Measurements from ENCODE around the gene PLPPR1.

PLPPR1 gene

GRCh38 chr9:101184813-101185278 is 156.3 kb downstream of the PLPPR1 start:
- DNase-seq (ENCODE audit: extremely low read depth, low read depth): no peak
- TF ChIP-seq CTCF (IDR thresholded peaks at IDR 0.05; ENCODE audit: low read depth, low read length, missing control alignments): no peak
- H3K4me3 ChIP-seq (replicated peaks; ENCODE audit: low read depth, low read length): no peak overlapping the region

- TF ChIP-seq CTCF (IDR thresholded peaks at IDR 0.05; ENCODE audit: low read depth, low read length, missing control alignments): no peak
- no peak overlapping the region for H3K4me3 ChIP-seq (replicated peaks; ENCODE audit: low read depth, low read length)
- no peak for DNase-seq (ENCODE audit: extremely low read depth, low read depth)
Measured at GRCh38 chr9:101191723-101192122, 163.2 kb downstream of the PLPPR1 start.

- no peak for DNase-seq (ENCODE audit: extremely low read depth, low read depth)
- H3K4me3 ChIP-seq (replicated peaks; ENCODE audit: low read depth, low read length): no peak overlapping the region
- no peak for TF ChIP-seq CTCF (IDR thresholded peaks at IDR 0.05; ENCODE audit: low read depth, low read length, missing control alignments)
Measured at GRCh38 chr9:101197026-101197425, 168.5 kb downstream of the PLPPR1 start.

GRCh38 chr9:101200852-101201251 is 172.3 kb downstream of the PLPPR1 start:
- no peak overlapping the region for H3K4me3 ChIP-seq (replicated peaks; ENCODE audit: low read depth, low read length)
- DNase-seq (ENCODE audit: extremely low read depth, low read depth): no peak
- TF ChIP-seq CTCF (IDR thresholded peaks at IDR 0.05; ENCODE audit: low read depth, low read length, missing control alignments): no peak

GRCh38 chr9:101201630-101202029 is 173.1 kb downstream of the PLPPR1 start:
- H3K4me3 ChIP-seq (replicated peaks; ENCODE audit: low read depth, low read length): no peak overlapping the region
- DNase-seq (ENCODE audit: extremely low read depth, low read depth): no peak

GRCh38 chr9:101209670-101210069 is 181.1 kb downstream of the PLPPR1 start:
- TF ChIP-seq CTCF (IDR thresholded peaks at IDR 0.05; ENCODE audit: low read depth, low read length, missing control alignments): no peak
- no peak overlapping the region for H3K4me3 ChIP-seq (replicated peaks; ENCODE audit: low read depth, low read length)
- no peak for DNase-seq (ENCODE audit: extremely low read depth, low read depth)

More at GRCh38 chr9:101201630-101202029, 173.1 kb downstream of the PLPPR1 start:
- TF ChIP-seq CTCF (IDR thresholded peaks at IDR 0.05; ENCODE audit: low read depth, low read length, missing control alignments): no peak

- no peak for TF ChIP-seq CTCF (IDR thresholded peaks at IDR 0.05; ENCODE audit: low read depth, low read length, missing control alignments)
- H3K4me3 ChIP-seq (replicated peaks; ENCODE audit: low read depth, low read length): no peak overlapping the region
- DNase-seq (ENCODE audit: extremely low read depth, low read depth): no peak
Measured at GRCh38 chr9:101212661-101213060, 184.1 kb downstream of the PLPPR1 start.
